Hepatocyte (in vitro differentiated cells): ENCODE results near the gene GPAM.

Experiments
- CTCF ChIP-seq: fragments of 200-600 bp; sonication (generic); IDR thresholded peaks from 2 replicates; pipeline ENCODE4 v1.5.1; 2016; ENCODE audit warnings: antibody characterized with exemption, mild to moderate bottlenecking; ENCODE audit not compliant: poor library complexity
- EZH2 ChIP-seq: fragments of 200-600 bp; sonication (generic); IDR thresholded peaks from 2 replicates; pipeline ENCODE4 v1.6.1; 2016; ENCODE audit warnings: antibody characterized with exemption, mild to moderate bottlenecking, borderline replicate concordance

- no peak for TF ChIP-seq CTCF
- TF ChIP-seq EZH2: no peak
Measured at GRCh38 chr10:112214298-112214926, 30.8 kb upstream of the GPAM start.
